HG03565 (cell line): ENCODE results near the gene LCE3A.
A peak's percentile ranks its signal among the peaks of the same experiment; 100 is the strongest.
"Not testable (repeated sequence)": the region's sequence is repeated elsewhere in the genome, so short reads cannot be mapped to it uniquely, and the experiment has no call there.

Experiments
- ATAC-seq: cut with Tn5 transposase; IDR thresholded peaks from one replicate; pipeline ENCODE4 v1.9.1; 2021; ENCODE audit warnings: mild to moderate bottlenecking, moderate library complexity; ENCODE audit not compliant: unreplicated experiment

The LCE3A gene

GRCh38 chr1:152579526-152579925 lies 43.4 kb downstream of the LCE3A start:
- not testable (repeated sequence) for ATAC-seq

- peak; percentile 70 for ATAC-seq
These were observed 45.7 kb downstream of the LCE3A start for GRCh38 chr1:152577168-152577567.
